Adrenal gland (tissue), 5 donors: ENCODE measurements around the gene CCDC90B.

Source experiments
- CTCF ChIP-seq, 6 experiments: fragments of 450-650 bp in 4 of 6; fragments of 200-600 bp in 2 of 6; sonication (generic) in 1 of 6; IDR thresholded peaks; 1 replicate in 5 of 6; 2 replicates in 1 of 6; pipeline versions ENCODE4 v1.5.1 to v1.8.0; 2016 to 2021; ENCODE audit warnings: antibody characterized with exemption in 6 of 6, mild to moderate bottlenecking in 2 of 6, moderate library complexity in 1 of 6
- POLR2A ChIP-seq, 2 donors: fragments of 450-650 bp; IDR thresholded peaks; one replicate each; pipeline ENCODE4 v1.6.1; 2017; ENCODE audit warnings: antibody characterized with exemption in 2 of 2, mild to moderate bottlenecking in 2 of 2, moderate library complexity in 1 of 2
- donor health status: DM: no; HTN: no; CAD: no.

DNA sequence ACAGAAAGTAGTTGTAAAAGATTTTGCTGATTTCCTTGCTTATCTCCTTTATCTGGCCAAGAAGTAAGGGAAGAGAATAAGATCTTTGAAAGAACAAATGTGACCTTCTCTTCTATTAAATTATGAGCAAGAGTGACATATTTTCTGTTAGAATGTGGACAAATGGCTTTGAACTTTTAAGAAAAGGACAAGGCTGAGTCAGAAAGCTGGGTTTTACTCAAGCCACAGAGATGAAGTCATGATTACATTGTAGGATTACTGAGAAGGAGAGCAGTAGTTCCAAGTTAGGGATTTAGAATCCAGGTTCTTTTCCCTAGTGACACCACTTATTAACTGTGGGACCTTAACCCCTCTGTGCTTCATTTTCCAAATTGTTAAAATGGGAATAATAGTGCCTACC lies 13.5 kb downstream of the CCDC90B start:
- TF ChIP-seq CTCF (IDR thresholded peaks at IDR 0.05) (no peak), POLR2A (IDR thresholded peaks at IDR 0.05) (no peak)
